Colon (tissue), 2 donors: ENCODE data around the gene PI4KA.
"Not testable (repeated sequence)": the region's sequence is repeated elsewhere in the genome, so short reads cannot be mapped to it uniquely, and the experiment has no call there.

Source experiments
- FAIRE-seq: peaks from 2 replicates; lab custom pipeline; 2012; peaks lifted over from hg19 to GRCh38; lab: Jason Lieb, UNC
- donor health status: control.
- donor health status: control.

Gene PI4KA

DNA sequence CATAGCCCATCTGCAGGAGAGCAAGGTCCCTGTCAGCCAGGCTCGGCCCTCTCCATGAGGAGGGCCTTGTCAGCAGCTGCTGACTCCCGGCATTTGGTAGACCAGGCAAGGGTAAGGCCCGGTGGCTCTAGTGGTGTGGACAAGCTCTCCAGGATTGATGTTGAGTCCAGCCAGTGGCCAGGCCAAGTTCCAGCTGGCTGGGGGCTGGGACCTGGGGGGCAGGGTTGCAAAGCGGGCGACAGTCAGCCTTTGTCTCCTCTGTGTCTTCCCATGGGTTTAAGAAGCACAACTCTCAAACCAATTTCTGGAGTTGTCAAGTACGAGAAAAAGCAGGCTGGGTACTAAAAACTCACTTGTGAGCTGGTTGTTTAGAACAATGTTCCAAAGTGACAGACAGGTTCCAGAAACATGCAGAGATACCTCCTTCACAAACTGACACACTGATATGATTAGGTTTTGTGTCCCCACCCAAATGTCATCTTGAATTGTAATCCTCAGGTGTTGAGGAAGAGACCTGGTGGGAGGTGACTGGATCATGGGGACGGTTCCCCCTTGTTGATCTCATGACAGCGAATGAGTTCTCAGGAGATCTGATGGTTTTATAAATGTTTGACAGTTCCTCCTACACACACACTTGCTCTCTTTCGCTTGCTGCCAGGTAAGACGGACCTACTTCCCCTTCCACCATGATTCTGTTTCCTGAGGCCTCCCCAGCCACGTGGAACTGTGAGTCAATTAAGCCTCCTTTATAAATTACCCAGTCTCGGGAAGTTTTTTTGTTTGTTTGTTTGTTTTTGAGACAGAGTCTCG, 137.0 kb downstream of the PI4KA start:
- FAIRE-seq = no peak

DNA sequence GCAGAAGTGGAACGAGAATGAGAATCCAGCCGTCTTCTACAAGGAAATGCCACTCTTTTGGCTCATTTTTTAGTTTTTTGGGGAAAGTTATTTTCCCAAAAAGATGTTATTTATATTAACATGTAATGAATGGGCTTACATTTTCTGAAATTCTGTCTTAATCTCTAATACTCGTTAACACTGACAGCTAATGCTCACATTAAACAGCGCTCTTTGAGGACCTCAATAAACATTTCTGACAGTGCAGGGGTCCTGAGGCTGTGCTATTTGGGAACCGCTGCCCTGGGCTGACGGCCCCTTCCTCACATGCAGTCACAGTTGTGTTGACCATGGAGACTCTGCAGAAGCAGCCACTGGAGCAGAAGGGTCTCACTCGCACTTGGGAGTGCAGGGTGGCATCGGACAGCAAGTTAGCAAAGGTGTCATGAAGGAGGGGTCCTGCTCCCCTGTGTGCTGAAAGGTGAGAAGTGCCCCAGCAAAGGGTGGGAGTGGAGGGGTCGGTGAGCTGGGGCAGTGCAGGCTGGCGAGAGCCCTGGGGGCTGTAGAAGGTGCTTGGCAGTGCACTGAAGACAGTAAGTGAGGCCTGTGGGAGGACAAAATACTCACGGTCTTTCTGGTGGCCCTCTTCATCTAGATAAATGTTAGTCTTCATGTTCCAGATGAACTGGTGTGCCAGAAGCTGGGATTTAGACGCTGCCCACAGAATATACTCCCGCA, 137.8 kb downstream of the PI4KA start:
- no peak for FAIRE-seq

DNA sequence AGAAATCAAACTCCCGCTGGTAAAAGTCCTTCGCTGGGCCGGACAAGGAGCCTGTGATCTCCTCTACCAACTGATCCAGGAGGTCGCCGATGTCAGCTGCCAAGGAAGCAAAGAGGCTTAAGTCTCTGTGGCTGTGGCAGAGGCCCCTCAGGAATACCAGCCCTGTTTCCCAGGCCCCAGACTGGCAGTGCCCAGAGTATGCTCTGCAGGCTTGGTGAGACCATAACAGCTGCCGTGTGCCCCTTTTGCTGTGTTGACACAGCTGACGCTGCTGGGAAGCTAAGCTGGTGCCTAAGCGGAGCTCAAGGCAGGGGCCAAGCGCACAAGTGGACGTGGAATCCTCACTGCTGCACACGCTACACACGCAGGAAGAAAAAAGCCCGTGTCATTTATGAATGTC, 139.9 kb downstream of the PI4KA start:
- FAIRE-seq = not testable (repeated sequence)

DNA sequence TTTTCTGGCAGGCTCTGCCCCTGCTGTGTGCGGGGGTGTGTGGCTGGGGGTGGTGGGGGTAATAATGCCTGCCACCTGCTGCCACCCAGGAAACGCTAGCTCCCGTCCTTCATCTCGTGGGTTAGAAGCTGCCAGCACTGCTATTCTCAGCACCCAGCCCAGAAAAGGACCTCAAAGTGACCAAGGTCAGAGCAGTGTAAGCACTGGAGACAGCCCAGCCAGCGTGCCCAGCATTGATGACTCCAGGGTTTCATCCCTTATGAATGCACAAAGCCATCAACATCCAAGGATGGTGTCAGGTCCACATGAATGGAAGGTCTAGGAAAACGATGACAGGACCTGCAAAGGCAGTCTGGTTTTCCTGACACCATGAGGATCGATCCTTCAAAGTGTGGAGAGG, 140.6 kb downstream of the PI4KA start:
- FAIRE-seq = not testable (repeated sequence)

DNA sequence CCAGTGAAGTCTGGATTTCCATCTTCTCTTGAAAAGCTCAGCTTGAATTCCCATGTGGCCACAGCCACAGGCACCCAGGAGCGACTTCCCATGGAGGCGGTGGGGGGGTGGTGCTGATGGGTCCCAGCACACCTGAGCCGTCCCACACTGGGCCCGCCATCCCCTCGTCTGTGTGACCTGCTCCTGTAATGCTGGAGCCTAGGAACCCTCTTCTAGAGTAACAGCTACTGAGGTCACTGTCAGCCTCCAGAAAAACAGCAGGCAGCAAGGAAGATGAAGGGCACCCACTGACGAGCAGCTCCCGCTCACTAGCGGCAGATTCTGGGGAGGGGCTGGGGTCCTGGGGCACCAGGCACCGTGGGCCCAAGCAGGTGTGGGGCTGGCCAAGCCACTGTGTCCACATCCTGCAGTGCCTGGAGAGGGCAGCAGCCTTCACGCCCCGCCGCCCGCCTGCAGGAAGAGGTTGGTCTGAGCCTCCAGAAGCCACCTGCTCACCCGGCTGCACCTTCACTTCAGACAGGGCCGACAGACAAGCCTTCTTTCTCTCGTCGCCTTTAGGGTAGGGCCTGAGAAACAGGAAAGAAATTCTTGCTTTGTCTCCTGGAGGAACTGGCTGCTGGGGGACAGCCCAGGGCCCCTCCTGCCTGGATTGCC, 141.3 kb downstream of the PI4KA start:
- not testable (repeated sequence) for FAIRE-seq

DNA sequence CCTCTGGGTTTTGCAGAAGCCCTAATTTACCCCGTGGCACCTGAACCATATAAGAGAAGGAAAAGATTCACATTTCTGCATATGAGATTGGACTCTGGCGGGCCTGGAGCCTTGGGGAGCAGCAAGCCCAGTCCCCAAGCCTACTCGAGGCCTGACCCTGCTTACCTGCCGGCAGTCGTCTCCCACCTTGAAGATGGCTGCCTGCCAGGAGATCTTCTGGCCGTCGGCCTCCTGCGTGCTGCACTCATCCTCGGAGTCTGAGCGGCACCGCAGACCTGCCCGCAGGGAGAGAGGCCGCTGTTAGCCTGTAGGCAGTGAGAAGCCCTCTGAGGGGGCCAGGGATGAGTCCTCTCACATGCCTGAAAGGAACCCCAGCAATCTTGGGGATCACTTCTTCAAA, 145.5 kb downstream of the PI4KA start:
- not testable (repeated sequence) for FAIRE-seq

DNA sequence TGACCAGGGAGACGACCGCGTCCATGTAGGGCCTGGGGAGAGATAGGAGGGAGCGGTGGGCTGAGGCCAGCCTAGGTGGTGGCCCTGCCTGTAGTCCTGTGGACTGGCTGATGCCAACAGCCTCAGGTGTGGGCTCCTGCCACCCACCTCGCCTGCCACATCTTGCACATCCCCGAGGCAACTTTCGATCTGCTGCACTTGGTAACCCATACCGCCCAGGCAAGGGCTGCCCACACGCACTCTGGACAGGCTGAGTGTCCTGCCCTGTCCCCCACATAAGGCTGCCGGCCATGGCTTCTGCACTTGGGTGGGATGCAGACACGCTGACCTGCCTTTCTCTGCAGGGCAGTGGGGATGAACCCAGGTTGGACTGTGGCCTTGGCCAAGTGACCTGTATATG, 148.6 kb downstream of the PI4KA start:
- FAIRE-seq = not testable (repeated sequence)

DNA sequence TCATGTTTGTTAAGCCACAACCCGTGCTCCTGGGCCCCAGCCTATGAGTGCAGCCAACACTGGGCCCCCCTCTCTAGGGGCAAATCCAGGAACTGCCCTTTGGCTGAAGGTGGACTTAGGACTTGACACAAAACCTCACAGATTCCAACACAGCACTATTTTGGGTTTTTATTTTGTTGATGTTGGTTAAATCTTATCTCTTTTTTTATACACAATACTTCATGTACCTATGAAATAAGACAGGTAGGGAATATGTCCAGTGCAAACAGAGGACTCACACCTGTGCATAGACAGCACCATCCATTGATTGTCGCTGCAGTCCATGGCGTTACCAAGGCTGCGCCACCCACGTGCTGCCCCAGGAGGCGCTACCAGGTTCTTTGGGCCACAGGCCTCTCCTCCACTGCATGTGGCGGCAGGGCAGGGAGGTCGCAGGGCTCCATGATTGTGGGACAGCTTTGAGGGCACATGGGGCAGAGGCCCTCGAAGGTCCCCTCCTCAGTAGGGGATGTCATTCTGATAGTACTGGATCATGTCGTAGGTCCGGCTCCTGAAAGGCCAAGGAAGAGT, 151.0 kb downstream of the PI4KA start:
- FAIRE-seq = not testable (repeated sequence)

DNA sequence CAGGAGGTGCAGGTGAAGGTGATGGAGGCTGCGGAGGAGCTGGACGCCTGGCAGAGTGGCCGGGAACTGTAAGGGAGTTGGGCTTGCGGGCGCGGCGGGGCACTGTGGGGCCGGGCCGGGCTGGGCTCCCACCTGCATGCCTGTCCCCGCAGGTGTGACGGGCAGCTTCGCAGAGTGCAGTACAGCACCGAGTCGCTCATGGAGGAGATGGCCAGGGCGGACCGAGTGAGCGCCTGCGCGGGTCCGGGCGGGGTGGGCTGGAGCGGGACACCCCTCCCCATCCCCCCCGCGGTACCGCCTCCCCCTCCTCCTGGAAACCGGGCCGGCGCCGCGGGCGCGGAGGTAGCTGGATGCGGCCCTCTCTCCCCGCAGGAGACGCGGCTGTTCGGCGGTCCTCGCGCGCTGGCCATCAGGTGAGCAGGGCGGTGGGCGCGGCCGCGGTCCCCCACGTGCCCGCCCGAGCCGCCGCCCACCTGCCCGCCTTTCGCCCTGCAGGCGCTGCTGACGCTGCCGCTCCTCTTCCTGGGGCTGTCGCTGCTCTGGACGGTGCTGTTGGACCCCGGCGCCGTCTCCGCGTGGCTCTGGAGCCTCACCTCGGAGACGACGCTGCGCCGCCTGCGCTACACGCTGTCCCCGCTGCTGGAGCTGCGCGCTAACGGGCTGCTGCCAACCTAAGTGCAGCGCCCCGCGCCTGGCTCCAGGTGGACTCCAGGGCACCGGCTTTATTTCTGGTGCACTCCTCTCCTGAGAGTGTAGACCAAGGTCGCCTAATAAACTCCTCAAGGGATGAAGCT, 154.6 kb downstream of the PI4KA start:
- FAIRE-seq = not testable (repeated sequence)

DNA sequence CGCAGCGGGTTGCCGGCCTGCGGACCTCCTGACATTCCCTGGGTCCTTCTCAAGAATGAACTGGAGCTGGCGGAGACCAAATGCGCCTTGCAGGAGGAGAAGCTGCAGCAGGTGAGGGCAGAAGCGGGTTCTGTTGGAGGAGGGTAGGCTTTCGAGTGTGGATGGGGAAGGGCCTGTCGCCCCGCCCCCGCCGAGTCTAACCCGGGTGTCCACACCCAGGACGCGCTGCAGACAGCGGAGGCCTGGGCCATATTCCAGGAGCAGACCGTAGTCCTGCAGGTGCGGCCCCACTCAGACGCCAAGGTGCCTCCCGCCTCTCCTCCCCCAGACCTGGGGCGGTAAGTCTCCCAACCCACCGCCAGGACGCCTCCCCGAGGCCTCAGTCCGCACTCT, 155.2 kb downstream of the PI4KA start:
- not testable (repeated sequence) for FAIRE-seq

DNA sequence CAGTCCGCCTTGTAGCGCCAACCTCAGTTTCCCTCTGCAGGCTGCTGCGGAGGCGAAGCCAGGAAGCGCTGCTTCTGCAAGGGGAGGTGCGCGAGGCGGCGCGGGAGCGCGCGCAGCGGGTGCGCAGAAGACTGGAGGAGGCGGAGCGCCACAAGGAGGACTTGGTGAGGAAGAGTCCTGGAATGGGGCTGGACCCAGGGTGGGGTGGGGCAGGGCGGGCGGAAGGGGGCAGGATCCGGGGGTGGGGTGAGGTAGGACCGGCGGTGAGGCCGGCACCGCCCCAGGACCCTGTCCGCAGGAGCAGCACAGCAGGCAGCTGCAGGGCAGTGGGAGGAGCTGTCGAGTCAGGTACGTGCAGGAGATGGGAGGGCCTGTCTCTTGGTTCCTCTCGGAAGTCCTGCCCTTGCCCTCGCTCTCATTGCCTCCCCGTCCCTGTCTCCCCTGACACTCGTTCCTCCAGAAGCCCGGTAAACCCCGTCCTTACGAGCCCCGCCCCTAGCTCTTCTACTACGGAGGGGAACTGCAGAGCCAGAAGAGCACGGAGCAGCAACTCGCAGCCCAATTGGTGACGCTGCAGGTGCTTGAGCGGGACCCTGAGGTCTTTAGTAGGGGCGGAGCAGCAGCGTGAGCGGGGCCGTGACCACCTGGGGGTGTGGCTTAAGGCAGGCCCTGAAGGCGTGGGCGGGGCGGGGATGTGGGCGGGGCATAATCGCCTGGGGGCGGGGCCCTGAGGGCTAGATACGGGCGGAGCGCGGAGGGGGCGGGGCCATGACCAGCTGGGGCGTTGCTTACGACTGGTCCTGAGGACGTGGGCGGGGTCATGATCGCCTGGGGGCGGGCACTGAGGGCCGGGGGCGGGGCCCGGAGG, 155.8 kb downstream of the PI4KA start:
- not testable (repeated sequence) for FAIRE-seq

DNA sequence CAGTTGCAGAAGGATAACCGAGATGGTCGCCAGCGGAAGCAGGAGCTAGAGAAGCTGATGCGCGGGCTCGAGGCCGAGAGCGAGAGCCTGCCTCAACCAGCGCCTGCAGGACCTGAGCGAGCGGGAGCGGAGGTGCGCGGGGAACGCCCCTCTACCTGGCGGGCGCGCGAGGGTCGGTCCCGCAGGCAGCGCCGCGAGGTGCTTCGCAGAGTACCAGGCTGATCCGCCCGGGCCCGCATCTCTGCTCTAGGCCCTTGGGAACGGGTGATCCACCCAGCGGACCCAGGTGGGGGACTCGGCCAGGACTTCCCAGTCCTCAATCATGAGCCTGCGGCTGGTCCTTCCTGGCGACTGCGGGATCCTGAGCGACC, 156.5 kb downstream of the PI4KA start:
- not testable (repeated sequence) for FAIRE-seq

DNA sequence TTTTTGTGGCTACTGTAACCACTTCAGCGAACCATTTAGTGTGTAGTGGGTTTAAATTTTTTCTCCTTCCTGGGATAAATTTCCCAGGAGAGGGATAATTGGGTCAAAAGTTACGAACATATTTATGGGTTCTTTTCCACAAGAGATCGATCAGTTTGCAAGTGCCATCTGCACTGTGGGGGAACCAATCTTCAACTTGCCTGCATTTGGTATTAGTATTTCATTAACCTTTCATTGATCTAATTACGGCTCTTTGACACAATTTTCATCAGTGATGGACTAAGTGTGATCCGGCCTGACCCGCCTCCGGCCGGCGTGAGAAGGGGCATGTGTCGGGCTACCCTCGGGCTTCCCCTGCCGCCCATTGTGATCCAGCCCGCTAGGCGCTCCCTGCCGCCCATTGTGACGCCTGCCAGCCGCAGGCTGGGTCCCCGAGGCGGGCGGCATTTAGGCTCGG, 156.9 kb downstream of the PI4KA start:
- not testable (repeated sequence) for FAIRE-seq

DNA sequence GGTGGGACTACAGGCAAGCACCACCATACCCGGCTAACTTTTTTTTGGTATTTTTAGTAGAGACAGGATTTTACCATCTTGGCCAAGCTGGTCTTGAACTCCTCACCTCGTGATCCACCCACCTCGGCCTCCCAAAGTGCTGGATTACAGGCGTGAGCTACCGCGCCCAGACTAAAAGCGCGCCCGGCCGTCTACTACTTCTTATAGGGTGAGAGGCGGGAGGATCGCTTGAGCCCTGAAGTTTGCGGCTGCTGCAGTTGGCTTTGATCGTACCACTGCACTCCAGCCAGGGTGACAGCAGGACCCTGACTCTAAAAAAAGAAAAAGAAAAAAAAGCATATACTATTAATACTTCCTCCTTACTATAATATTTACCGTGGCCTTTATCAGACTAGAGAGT, 158.3 kb downstream of the PI4KA start:
- FAIRE-seq = not testable (repeated sequence)

DNA sequence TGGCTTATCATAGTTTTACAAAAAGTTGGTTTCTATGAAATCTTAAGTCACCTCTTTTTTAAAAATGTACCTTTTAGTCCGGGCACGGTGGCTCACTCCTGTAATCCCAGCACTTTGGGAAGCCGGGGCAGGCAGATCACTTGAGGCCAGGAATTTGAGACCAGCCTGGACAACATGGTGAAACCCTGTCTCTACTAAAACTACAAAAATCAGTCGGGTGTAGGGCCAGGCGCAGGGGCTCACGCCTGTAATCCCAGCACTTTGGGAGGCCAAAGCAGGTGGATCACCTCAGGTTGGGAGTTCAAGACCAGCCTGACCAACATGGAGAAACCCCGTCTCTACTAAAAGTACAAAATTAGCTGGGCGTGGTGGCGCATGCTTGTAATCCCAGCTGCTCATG, 158.8 kb downstream of the PI4KA start:
- FAIRE-seq = not testable (repeated sequence)

DNA sequence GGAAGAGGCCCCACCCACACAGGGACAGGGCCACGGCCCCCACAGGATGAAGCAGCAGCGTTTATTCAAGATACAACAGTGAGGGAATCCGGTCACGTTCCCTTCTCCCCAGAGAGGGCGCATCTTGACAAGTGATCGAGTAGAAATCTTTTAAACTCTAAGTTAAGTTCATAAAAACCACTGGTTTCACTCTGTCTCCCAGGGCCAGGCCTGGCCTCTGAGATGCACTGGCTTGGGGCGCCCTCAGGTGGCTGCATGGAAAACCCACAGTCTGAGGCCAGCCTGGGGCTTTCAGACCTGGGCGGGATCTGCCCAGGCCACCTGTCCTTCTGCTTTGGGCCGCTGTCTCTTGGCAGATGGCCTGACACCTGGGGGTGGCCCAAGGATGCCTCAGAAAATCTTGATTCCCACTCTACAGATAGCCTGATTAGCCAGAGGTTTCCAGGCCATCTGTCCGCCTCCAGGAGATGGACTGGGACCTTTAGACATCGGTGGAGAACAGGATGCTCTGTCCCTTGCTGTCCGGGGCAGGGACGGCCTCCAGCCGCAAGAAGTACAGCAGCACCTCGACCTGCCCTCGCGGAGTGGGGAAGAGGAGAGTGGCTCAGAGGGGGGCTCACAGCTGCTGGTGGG, 161.0 kb downstream of the PI4KA start:
- FAIRE-seq = not testable (repeated sequence)

DNA sequence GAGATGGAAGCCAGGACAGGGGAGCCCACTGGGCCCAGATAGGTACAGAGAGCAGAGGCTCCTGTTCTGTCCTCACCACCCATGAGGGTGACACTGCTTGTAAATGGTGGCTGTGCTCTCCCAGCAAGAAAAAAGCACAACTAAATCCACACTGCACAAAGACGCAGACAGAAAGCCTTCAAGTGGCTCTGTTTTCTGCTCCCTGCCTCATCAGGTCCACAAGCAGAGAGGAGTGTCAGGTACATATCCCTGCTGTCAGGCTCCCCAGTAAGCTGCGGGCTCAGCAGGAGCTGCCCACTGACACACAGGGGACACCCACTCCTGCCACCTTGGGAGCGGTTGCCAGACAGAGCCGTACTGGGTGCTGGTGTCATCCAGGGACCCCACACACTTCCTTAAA, 162.6 kb downstream of the PI4KA start:
- FAIRE-seq = not testable (repeated sequence)

DNA sequence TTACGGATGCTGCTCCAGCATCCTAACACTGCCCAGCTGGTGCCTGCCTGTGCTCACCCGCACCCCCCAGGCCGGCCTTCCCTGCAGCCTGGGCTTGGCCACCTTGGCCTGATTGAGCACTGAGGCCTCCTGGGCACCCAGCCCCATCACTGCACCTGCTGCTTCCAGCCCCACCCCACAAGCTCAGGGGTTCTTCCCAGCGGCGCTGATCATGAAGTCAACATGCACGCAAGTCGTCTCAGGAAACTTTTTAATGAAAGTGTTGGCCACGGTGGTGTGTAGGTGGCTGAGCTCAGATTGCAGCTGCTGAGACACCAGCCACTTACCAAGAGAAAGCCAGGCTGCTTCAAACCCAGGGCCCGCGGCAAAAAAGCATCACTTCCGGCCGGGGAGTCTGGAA, 163.4 kb downstream of the PI4KA start:
- not testable (repeated sequence) for FAIRE-seq

DNA sequence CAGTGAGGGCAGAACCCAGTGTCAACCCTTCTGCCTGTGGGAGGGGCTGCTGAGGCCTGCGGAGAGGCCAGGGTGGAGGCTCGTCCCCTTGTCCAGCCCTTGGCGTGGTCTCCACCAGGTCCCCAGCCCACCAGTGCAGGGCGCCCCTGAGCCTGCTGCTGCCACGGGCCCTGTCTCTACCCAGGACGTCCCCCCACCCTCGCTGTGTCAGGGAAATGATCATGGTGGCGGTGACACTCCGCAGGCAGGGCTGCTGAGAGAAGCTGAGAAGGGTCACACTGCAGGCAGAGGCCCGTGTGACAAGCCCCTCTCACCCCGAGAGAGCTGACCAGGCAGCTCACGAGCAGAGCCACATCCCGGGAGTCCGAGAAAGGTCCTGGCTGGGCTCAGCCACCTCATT, 164.4 kb downstream of the PI4KA start:
- not testable (repeated sequence) for FAIRE-seq

DNA sequence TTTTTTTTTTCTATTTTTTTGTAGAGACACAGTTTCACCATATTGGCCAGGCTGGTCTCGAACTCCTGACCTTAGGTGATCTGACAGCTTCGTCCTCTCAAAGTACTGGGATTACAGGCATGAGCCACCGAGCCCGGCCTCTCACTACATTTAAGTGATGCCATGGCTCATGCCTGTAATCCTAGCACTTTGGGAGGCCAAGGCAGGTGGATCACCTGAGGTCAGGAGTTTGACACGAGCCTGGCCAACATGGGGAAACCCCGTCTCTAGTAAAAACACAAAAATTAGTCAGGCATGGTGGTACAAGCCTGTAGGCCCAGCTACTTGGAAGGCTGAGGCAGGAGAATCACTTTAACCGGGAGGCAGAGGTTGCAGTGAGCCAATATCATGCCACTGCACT, 165.7 kb downstream of the PI4KA start:
- FAIRE-seq = not testable (repeated sequence)
